22Rv1 (cell line): Measurements from ENCODE around the gene ARFGAP3.

Experiments
- ZFX ChIP-seq: fragments of 450-650 bp; IDR thresholded peaks from 2 replicates; pipeline ENCODE4 v1.6.1; 2017; ENCODE audit warnings: antibody characterized with exemption, borderline replicate concordance
- TF ChIP-seq, protein P1 (sequence below): fragments of 450-650 bp; IDR thresholded peaks from 2 replicates; pipeline ENCODE4 v1.5.1; 2017; ENCODE audit warnings: mild to moderate bottlenecking

GRCh38 chr22:42814215-42814614, 42.9 kb downstream of the ARFGAP3 start:
- TF ChIP-seq, protein P1, sequence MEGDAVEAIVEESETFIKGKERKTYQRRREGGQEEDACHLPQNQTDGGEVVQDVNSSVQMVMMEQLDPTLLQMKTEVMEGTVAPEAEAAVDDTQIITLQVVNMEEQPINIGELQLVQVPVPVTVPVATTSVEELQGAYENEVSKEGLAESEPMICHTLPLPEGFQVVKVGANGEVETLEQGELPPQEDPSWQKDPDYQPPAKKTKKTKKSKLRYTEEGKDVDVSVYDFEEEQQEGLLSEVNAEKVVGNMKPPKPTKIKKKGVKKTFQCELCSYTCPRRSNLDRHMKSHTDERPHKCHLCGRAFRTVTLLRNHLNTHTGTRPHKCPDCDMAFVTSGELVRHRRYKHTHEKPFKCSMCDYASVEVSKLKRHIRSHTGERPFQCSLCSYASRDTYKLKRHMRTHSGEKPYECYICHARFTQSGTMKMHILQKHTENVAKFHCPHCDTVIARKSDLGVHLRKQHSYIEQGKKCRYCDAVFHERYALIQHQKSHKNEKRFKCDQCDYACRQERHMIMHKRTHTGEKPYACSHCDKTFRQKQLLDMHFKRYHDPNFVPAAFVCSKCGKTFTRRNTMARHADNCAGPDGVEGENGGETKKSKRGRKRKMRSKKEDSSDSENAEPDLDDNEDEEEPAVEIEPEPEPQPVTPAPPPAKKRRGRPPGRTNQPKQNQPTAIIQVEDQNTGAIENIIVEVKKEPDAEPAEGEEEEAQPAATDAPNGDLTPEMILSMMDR = no peak
- TF ChIP-seq ZFX = no peak
